GM23338 (cell line): Measurements from ENCODE around the gene HPDL. TPM values are rescaled to one million over a fixed set of nuclear protein-coding genes. Genes with fewer than 3 reads are reported as not detected.
"Not testable (repeated sequence)": the region's sequence is repeated elsewhere in the genome, so short reads cannot be mapped to it uniquely, and the experiment has no call there.

ENCODE experiments used
- ATAC-seq: fragments of 200-7000 bp; cut with Tn5 transposase; 3 replicates; pipeline ENCODE4 v1.9.1; 2020
- DNase-seq: peaks from one replicate; pipeline ENCODE4 v3.0.0-alpha.2; 2015; ENCODE audit warnings: low spot score
- H2AFZ ChIP-seq: fragments of 200-600 bp; sonication (generic); 2 replicates; pipeline ENCODE4 v1.8.0; 2016; ENCODE audit warnings: antibody characterized with exemption, mild to moderate bottlenecking, moderate library complexity
- H3F3A ChIP-seq: fragments of 200-600 bp; sonication (generic); replicated peaks from 2 replicates; pipeline ENCODE4 v1.8.0; 2017; ENCODE audit warnings: antibody characterized with exemption, mixed run types, low read depth
- H3K27ac ChIP-seq: fragments of 200-600 bp; sonication (generic); 2 replicates; pipeline ENCODE4 v1.6.1; 2016; ENCODE audit warnings: low read depth
- H3K27me3 ChIP-seq: fragments of 200-600 bp; sonication (generic); 2 replicates; pipeline ENCODE4 v1.8.0; 2016; ENCODE audit warnings: mild to moderate bottlenecking, mixed run types, moderate library complexity; ENCODE audit not compliant: insufficient read depth
- H3K36me3 ChIP-seq: fragments of 200-600 bp; sonication (generic); 2 replicates; pipeline ENCODE4 v1.8.0; 2016; ENCODE audit warnings: mild to moderate bottlenecking; ENCODE audit not compliant: insufficient read depth
- H3K4me1 ChIP-seq: fragments of 200-600 bp; sonication (generic); 2 replicates; pipeline ENCODE4 v1.8.0; 2016; ENCODE audit warnings: mild to moderate bottlenecking, moderate library complexity; ENCODE audit not compliant: insufficient read depth
- H3K4me2 ChIP-seq: fragments of 200-600 bp; sonication (generic); 2 replicates; pipeline ENCODE4 v1.7.1; 2017; ENCODE audit warnings: mixed run types
- H3K4me3 ChIP-seq: fragments of 200-600 bp; sonication (generic); 2 replicates; pipeline ENCODE4 v1.6.1; 2016; ENCODE audit warnings: mixed run types
- H3K79me2 ChIP-seq: fragments of 200-600 bp; sonication (generic); replicated peaks from 2 replicates; pipeline ENCODE4 v1.8.0; 2017; ENCODE audit warnings: mild to moderate bottlenecking; ENCODE audit not compliant: insufficient read depth
- H3K9me2 ChIP-seq: fragments of 200-600 bp; sonication (generic); 2 replicates; pipeline ENCODE4 v1.8.0; 2017; ENCODE audit not compliant: insufficient read depth
- H4K20me1 ChIP-seq: fragments of 200-600 bp; sonication (generic); replicated peaks from 2 replicates; pipeline ENCODE4 v1.8.0; 2017; ENCODE audit warnings: mild to moderate bottlenecking; ENCODE audit not compliant: insufficient read depth
- H3K27ac Mint-ChIP-seq: 2 replicates; pipeline ENCODE4 v1.8.0; 2020; ENCODE audit warnings: inconsistent platforms, mild to moderate bottlenecking, moderate library complexity, mixed read lengths
- H3K27me3 Mint-ChIP-seq: 3 replicates; pipeline ENCODE4 v1.8.0; 2022; ENCODE audit warnings: low read depth, mild to moderate bottlenecking, moderate library complexity, mixed read lengths, inconsistent platforms; ENCODE audit not compliant: insufficient read depth, poor library complexity
- H3K36me3 Mint-ChIP-seq: 3 replicates; pipeline ENCODE4 v1.8.0; 2021; ENCODE audit warnings: low read depth, mild to moderate bottlenecking, inconsistent platforms, moderate library complexity, mixed read lengths
- H3K4me1 Mint-ChIP-seq: 3 replicates; pipeline ENCODE4 v1.8.0; 2020; ENCODE audit warnings: mild to moderate bottlenecking, inconsistent platforms, mixed read lengths
- H3K4me3 Mint-ChIP-seq: 3 replicates; pipeline ENCODE4 v1.8.0; 2021; ENCODE audit warnings: moderate library complexity, mild to moderate bottlenecking, inconsistent platforms, mixed read lengths
- H3K9me3 Mint-ChIP-seq: 3 replicates; pipeline ENCODE4 v1.8.0; 2020; ENCODE audit warnings: moderate library complexity, mild to moderate bottlenecking, inconsistent platforms, mixed read lengths
- CREB1 ChIP-seq: fragments of 250-450 bp; sonication (Bioruptor Pico); IDR thresholded peaks from 2 replicates; pipeline ENCODE4 v1.5.0; 2020; ENCODE audit warnings: low read depth, mild to moderate bottlenecking, moderate library complexity
- EZH2 ChIP-seq: fragments of 200-600 bp; sonication (generic); IDR thresholded peaks from one replicate; pipeline ENCODE4 v1.8.0; 2017; ENCODE audit warnings: antibody characterized with exemption, mild to moderate bottlenecking, low read depth; ENCODE audit not compliant: unreplicated experiment
- polyA plus RNA-seq: library from polyadenylated mRNA; unstranded; fragments of >200 nt; fragmentation: Nextera tagmentation; extraction: Ambion mirVana; gene quantifications from 2 replicates; pipeline ENCODE4 v1.2.1, GENCODE V29; 2016
- total RNA-seq: library from RNA; depleted of rRNA; stranded (reverse); fragments of >200 nt; shearing (Covaris generic); gene quantifications from 2 replicates; pipeline ENCODE4 v1.2.3, GENCODE V29; 2014
- TF ChIP-seq, protein P1 (sequence below): fragments of 250-450 bp; sonication (Bioruptor Pico); IDR thresholded peaks from 2 replicates; pipeline ENCODE4 v1.5.0; 2020; ENCODE audit warnings: mild to moderate bottlenecking, moderate library complexity

HPDL gene
- total and polyA plus RNA-seq, 2 experiments from 2014 or later: 36.5 to 82.1 TPM

DNA sequence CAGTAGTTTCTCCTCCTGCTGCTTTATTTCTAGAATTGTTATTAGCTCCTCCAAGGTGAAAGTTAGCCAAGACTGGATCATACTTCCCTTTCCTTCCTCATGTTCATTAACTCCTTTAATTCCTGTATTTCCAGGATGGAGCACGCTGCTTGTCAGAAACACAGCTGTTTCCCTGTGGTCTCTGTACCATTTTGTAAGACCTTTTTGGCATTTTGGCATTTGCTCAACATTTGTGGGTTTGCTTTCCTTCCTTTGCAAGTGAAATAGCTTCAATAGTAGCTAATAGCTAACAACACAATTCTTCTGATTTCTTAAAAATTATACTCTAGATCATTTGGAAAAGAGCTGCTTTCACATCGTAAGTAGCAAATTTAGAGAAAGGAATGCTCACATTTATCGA is 44.3 kb upstream of the HPDL start (continued):
- TF ChIP-seq EZH2 (no peak), CREB1 (CRISPR knock-in tag) (no peak)
- TF ChIP-seq, protein P1, sequence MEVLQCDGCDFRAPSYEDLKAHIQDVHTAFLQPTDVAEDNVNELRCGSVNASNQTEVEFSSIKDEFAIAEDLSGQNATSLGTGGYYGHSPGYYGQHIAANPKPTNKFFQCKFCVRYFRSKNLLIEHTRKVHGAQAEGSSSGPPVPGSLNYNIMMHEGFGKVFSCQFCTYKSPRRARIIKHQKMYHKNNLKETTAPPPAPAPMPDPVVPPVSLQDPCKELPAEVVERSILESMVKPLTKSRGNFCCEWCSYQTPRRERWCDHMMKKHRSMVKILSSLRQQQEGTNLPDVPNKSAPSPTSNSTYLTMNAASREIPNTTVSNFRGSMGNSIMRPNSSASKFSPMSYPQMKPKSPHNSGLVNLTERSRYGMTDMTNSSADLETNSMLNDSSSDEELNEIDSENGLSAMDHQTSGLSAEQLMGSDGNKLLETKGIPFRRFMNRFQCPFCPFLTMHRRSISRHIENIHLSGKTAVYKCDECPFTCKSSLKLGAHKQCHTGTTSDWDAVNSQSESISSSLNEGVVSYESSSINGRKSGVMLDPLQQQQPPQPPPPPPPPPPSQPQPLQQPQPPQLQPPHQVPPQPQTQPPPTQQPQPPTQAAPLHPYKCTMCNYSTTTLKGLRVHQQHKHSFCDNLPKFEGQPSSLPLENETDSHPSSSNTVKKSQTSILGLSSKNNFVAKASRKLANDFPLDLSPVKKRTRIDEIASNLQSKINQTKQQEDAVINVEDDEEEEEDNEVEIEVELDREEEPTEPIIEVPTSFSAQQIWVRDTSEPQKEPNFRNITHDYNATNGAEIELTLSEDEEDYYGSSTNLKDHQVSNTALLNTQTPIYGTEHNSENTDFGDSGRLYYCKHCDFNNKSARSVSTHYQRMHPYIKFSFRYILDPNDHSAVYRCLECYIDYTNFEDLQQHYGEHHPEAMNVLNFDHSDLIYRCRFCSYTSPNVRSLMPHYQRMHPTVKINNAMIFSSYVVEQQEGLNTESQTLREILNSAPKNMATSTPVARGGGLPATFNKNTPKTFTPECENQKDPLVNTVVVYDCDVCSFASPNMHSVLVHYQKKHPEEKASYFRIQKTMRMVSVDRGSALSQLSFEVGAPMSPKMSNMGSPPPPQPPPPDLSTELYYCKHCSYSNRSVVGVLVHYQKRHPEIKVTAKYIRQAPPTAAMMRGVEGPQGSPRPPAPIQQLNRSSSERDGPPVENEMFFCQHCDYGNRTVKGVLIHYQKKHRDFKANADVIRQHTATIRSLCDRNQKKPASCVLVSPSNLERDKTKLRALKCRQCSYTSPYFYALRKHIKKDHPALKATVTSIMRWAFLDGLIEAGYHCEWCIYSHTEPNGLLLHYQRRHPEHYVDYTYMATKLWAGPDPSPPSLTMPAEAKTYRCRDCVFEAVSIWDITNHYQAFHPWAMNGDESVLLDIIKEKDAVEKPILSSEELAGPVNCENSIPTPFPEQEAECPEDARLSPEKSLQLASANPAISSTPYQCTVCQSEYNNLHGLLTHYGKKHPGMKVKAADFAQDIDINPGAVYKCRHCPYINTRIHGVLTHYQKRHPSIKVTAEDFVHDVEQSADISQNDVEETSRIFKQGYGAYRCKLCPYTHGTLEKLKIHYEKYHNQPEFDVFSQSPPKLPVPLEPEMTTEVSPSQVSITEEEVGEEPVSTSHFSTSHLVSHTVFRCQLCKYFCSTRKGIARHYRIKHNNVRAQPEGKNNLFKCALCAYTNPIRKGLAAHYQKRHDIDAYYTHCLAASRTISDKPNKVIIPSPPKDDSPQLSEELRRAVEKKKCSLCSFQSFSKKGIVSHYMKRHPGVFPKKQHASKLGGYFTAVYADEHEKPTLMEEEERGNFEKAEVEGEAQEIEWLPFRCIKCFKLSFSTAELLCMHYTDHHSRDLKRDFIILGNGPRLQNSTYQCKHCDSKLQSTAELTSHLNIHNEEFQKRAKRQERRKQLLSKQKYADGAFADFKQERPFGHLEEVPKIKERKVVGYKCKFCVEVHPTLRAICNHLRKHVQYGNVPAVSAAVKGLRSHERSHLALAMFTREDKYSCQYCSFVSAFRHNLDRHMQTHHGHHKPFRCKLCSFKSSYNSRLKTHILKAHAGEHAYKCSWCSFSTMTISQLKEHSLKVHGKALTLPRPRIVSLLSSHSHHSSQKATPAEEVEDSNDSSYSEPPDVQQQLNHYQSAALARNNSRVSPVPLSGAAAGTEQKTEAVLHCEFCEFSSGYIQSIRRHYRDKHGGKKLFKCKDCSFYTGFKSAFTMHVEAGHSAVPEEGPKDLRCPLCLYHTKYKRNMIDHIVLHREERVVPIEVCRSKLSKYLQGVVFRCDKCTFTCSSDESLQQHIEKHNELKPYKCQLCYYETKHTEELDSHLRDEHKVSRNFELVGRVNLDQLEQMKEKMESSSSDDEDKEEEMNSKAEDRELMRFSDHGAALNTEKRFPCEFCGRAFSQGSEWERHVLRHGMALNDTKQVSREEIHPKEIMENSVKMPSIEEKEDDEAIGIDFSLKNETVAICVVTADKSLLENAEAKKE: no peak

DNA sequence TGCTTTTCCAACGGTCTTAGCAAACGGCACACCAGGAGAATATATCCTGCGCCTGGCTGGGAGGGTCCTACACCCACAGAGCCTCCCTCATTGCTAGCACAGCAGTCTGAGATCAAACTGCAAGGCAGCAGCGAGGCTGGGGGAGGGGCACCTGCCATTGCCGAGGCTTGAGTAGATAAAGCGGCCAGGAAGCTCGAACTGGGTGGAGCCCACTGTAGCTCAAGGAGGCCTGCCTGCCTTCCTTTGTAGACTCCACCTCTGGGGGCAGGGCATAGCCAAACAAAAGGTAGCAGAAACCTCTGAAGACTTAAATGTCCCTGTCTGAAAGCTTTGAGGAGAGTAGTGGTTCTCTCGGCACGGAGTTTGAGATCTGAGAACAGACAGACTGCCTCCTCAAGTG is 41.8 kb upstream of the HPDL start:
- not testable (repeated sequence) for H3K27me3 ChIP-seq, H3K4me1 Mint-ChIP-seq, H3K79me2 ChIP-seq, DNase-seq, H3K27ac ChIP-seq, H3K4me1 ChIP-seq, H3K9me2 ChIP-seq, H4K20me1 ChIP-seq, H3K36me3 Mint-ChIP-seq, H3K27me3 Mint-ChIP-seq, H2AFZ ChIP-seq, ATAC-seq, H3F3A ChIP-seq, H3K4me3 ChIP-seq, H3K4me3 Mint-ChIP-seq, H3K36me3 ChIP-seq, H3K27ac Mint-ChIP-seq, H3K4me2 ChIP-seq
- peaks cover 23% of the 10 kb centered on the region for H3K9me3 Mint-ChIP-seq

- not testable (repeated sequence) for H3K27me3 ChIP-seq, H3K4me3 ChIP-seq, DNase-seq, H3K27me3 Mint-ChIP-seq, H3F3A ChIP-seq, H3K27ac Mint-ChIP-seq, H2AFZ ChIP-seq, H3K27ac ChIP-seq, H3K4me3 Mint-ChIP-seq, H3K4me1 ChIP-seq, H3K4me2 ChIP-seq, H3K79me2 ChIP-seq, H4K20me1 ChIP-seq, ATAC-seq, H3K9me2 ChIP-seq, H3K36me3 ChIP-seq, H3K4me1 Mint-ChIP-seq, H3K36me3 Mint-ChIP-seq
- peaks cover 17% of the 10 kb centered on the region for H3K9me3 Mint-ChIP-seq
Observed at GRCh38 chr1:45286521-45286920, 40.2 kb upstream of the HPDL start.

DNA sequence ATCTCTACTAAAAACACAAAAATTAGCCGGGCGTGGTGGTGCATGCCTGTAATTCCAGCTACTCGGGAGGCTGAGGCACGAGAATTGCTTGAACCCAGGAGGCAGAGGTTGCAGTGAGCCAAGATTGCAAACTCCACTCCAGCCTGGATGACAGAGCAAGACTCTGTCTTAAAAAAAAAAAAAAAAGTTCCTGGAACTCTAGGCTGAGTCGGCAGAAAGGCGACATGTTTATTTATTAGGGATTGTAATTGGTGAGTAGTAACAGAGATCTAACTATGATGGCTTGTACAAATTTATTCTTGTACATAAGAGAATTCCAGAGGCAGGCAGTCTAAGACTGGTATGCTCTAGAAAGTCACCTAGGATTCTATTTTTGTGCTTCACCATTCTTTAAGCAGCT is 35.7 kb upstream of the HPDL start:
- ATAC-seq, H3K9me3 Mint-ChIP-seq, H3K4me2 ChIP-seq, H3K4me1 Mint-ChIP-seq, H3F3A ChIP-seq, H3K9me2 ChIP-seq, H3K4me3 Mint-ChIP-seq, H3K27ac ChIP-seq, H3K27ac Mint-ChIP-seq, H2AFZ ChIP-seq, H3K36me3 Mint-ChIP-seq, H3K4me1 ChIP-seq, H3K27me3 ChIP-seq, H3K4me3 ChIP-seq, H3K27me3 Mint-ChIP-seq, H4K20me1 ChIP-seq, H3K79me2 ChIP-seq, DNase-seq, H3K36me3 ChIP-seq: not testable (repeated sequence)
